ENCODE results near the gene HSPE1. TPM values are rescaled to one million over a fixed set of nuclear protein-coding genes. Genes with fewer than 3 reads are reported as not detected.

HSPE1 gene
- total RNA-seq, 4 donors from 2014 or later, result 23.8 to 95.4 (median 67.8) TPM

DNA sequence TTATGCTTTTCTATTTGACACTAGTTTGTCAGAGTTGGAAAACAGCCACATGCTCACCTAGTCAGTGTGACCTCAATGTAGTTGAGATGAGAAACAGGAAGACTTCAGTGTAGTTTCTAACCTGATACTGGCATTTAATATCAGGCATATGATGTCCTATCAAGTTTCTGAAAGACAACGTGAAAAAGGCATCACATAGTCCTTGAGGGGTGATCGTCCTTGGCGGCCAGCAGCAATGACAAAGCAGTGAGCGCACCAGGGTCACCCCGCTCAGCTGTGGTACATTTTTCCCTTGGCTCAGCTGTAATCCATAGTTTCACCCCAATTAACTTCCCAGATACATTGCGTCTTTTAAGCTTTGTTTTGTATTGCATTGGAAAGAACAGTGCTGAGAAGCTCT lies 4.3 kb downstream of the HSPE1 start:
- no peaks in the 10 kb centered on the region for H3K9me3 ChIP-seq
- TF ChIP-seq POLR2A (IDR thresholded peaks at IDR 0.05) (no peak), CTCF (IDR thresholded peaks at IDR 0.05) (no peak)
- H3K27ac ChIP-seq, result no peak overlapping the region
- peaks cover 0 to 13% (median 0%) of the 10 kb centered on the region in 3 donors for H3K36me3 ChIP-seq
- no peak for DNase-seq
- peaks cover 0 to 16% (median 8%) of the 10 kb centered on the region in 4 donors for H3K4me1 ChIP-seq
- no peak overlapping the region for H3K4me3 ChIP-seq
- H3K27me3 ChIP-seq, result no peaks in the 10 kb centered on the region

- Histone ChIP-seq H3K4me1 (peaks cover 0 to 11% (median 5%) of the 10 kb centered on the region in 4 donors), H3K27ac (no peak overlapping the region), H3K36me3 (peaks cover 0 to 13% (median 0%) of the 10 kb centered on the region in 3 donors), H3K27me3 (no peaks in the 10 kb centered on the region), H3K9me3 (no peaks in the 10 kb centered on the region), H3K4me3 (no peak overlapping the region)
- no peak for DNase-seq
- TF ChIP-seq POLR2A (IDR thresholded peaks at IDR 0.05) (no peak), CTCF (IDR thresholded peaks at IDR 0.05) (no peak)
These were observed 6.5 kb downstream of the HSPE1 start for GRCh38 chr2:197506658-197507057.

DNA sequence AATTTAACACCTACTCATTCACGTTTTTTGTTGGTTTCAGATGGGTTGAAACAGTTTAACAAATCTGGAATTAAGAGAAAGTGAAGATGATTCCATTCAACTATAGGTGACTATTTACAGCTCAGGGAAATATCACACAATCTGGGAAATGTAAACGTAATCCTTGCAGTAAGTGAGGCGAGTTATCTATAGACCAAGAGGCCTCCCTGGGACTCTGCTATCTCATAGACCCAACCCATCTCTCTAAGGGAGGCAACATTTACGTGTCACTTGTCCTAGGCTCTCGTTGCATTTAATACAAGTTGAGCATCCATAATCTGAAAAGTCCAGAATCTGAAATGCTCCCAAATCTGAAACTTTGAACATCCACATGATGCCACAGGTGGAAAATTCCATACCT lies 13.7 kb downstream of the HSPE1 start:
- DNase-seq, result no peak
- H3K36me3 ChIP-seq, result no peaks in the 10 kb centered on the region
- H3K9me3 ChIP-seq, result no peaks in the 10 kb centered on the region
- peak overlapping the region in 1 of 4 donors; percentile 97 for H3K27ac ChIP-seq
- H3K27me3 ChIP-seq, result no peaks in the 10 kb centered on the region
- no peak for TF ChIP-seq CTCF (IDR thresholded peaks at IDR 0.05)
- TF ChIP-seq POLR2A (IDR thresholded peaks at IDR 0.05), result no peak
- peaks cover 0 to 7% (median 5%) of the 10 kb centered on the region in 4 donors for H3K4me1 ChIP-seq
- no peak overlapping the region for H3K4me3 ChIP-seq

DNA sequence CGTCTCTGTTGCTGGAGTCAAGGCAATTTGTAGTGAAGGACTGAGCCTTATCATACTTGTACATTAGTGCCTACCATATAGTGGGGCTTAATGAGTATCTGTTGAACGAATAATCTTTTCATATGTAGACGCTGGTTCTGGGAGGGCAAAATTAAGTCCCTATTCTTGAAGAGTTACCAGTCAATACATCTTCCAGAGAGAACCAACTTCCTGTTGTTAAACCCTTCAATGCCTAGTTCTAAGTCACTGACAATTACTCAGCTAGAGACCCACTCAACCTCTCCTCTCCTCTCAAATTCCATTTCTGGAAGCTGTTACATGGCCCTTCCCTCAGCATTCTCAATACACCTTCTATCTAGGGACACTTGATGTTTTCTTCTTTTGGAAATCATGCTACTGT lies 14.6 kb downstream of the HSPE1 start:
- peaks cover 0 to 7% (median 5%) of the 10 kb centered on the region in 4 donors for H3K4me1 ChIP-seq
- TF ChIP-seq POLR2A (IDR thresholded peaks at IDR 0.05), result no peak
- no peaks in the 10 kb centered on the region for H3K36me3 ChIP-seq
- H3K9me3 ChIP-seq, result no peaks in the 10 kb centered on the region
- DNase-seq, result no peak
- H3K4me3 ChIP-seq, result peak overlapping the region; percentile 66 to 92 (median 88)
- peak overlapping the region; percentile 91 to 97 (median 93) for H3K27ac ChIP-seq
- H3K27me3 ChIP-seq, result no peaks in the 10 kb centered on the region

GRCh38 chr2:197515315-197515738 lies 15.1 kb downstream of the HSPE1 start:
- Histone ChIP-seq H3K4me1 (peaks cover 0 to 7% (median 5%) of the 10 kb centered on the region in 4 donors), H3K27me3 (no peaks in the 10 kb centered on the region), H3K27ac (peak overlapping the region; percentile 91 to 97 (median 93)), H3K9me3 (no peaks in the 10 kb centered on the region), H3K36me3 (no peaks in the 10 kb centered on the region), H3K4me3 (peak overlapping the region; percentile 66 to 92 (median 88))
- TF ChIP-seq CTCF (IDR thresholded peaks at IDR 0.05) (no peak), POLR2A (IDR thresholded peaks at IDR 0.05) (no peak)
- no peak for DNase-seq

DNA sequence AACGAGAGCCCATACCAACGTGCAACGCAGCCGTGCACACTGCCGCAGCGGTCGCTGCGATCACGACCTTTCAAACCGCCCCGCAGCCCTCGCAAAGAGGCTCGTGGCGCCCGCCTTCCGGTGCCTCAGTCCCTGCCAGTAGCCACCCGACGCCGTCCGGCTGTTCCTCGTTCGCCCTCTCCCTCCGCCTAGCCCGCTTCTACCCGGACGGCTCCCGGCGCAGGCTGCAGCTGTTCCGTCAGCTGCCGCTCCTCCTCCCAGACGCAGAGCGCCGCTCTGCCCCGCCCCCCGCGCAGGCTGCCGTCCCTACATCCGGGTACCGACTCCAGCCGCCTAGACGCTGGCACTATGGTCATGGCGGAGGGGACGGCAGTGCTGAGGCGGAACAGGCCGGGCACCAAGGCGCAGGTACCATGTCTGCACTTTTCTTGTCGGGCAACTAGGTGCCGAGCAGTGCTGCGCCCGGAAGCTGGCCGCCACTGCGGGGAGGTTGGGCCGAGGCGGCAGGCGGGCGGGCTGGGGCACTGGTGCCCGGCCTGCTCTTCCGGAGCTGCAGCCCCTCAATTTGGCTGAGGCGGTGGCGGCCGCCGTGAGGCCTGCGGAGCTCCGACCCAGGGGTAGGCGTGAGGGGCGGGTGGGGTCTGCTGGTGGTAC lies 15.7 kb downstream of the HSPE1 start, which contains the start of gene MOB4:
Gene MOB4, plus strand, starts transcription at position 328 of the 654 bp plus-strand sequence. Its CDS starts 21 bp downstream, at position 349.
- no peaks in the 10 kb centered on the region for H3K27me3 ChIP-seq
- TF ChIP-seq CTCF (IDR thresholded peaks at IDR 0.05) (peak in 2 of 6 experiments; percentile 9 to 21), POLR2A (IDR thresholded peaks at IDR 0.05) (peak; percentile 85 to 96)
- H3K9me3 ChIP-seq, result no peaks in the 10 kb centered on the region
- peaks cover 0 to 7% (median 5%) of the 10 kb centered on the region in 4 donors for H3K4me1 ChIP-seq
- peak; percentile 93 to 98 (median 98) for DNase-seq
- H3K4me3 ChIP-seq, result peak within 1 kb of the TSS; percentile 66 to 92 (median 88)
- peak within 1 kb of the TSS; percentile 91 to 97 (median 93) for H3K27ac ChIP-seq
- no peaks in the 10 kb centered on the region for H3K36me3 ChIP-seq
